Activated CD8-positive, alpha-beta memory T cell treated with anti-CD3 and anti-CD28 coated beads for 24 hours (primary cell): ENCODE results near the gene ZNF865.

Experiments used
- DNase-seq: peaks from one replicate; pipeline ENCODE4 v3.0.0-alpha.2; 2020

The ZNF865 gene

GRCh38 chr19:55663846-55664536 is 58.5 kb downstream of the ZNF865 start:
- no peak for DNase-seq

- no peak for DNase-seq
These were observed 61.0 kb downstream of the ZNF865 start for GRCh38 chr19:55666343-55667005.
